ENCODE data around the gene IQGAP3.

DNA sequence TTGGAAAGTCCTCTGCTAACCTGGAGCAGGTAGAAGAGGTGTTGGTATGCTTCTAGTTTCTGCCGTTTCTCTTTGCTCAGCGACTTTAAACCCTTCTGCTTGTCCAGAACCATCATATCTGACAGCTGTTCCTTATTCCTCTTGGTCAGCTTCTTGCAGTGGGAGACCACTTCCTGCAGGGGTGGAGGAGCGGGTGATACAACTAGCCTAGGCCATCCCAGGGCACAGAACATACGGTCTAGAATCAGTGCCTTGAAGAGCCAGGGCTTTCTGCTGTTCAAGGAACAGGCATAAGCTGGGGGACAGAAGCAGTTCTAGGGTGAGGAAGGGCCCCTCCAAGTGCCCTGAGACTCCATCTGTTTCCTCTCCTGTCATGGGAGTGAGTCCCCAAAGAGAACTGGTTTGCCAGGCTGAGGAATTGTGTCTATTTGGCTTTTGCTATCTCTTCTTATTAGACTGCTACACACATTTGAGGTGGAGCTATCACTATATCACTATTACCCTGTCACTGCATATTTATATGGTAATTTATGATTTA, 32.5 kb downstream of the IQGAP3 start:
- TF ChIP-seq, protein P1, sequence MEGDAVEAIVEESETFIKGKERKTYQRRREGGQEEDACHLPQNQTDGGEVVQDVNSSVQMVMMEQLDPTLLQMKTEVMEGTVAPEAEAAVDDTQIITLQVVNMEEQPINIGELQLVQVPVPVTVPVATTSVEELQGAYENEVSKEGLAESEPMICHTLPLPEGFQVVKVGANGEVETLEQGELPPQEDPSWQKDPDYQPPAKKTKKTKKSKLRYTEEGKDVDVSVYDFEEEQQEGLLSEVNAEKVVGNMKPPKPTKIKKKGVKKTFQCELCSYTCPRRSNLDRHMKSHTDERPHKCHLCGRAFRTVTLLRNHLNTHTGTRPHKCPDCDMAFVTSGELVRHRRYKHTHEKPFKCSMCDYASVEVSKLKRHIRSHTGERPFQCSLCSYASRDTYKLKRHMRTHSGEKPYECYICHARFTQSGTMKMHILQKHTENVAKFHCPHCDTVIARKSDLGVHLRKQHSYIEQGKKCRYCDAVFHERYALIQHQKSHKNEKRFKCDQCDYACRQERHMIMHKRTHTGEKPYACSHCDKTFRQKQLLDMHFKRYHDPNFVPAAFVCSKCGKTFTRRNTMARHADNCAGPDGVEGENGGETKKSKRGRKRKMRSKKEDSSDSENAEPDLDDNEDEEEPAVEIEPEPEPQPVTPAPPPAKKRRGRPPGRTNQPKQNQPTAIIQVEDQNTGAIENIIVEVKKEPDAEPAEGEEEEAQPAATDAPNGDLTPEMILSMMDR (IDR thresholded peaks at IDR 0.05) = no peak
- TF ChIP-seq POLR2AphosphoS5 (IDR thresholded peaks at IDR 0.05) = no peak

Measured in esophagus muscularis mucosa (tissue), 3 donors.